ENCODE data around the gene CNKSR3. TPM values are rescaled to one million over a fixed set of nuclear protein-coding genes. Genes with fewer than 3 reads are reported as not detected.

The CNKSR3 gene
- total and polyA plus RNA-seq, 2 of the 8 experiments (the other 6 are each of a cell fraction or from before 2014, with no cell fraction given): 1.2 to 6.2 TPM

- TF ChIP-seq, protein P1, sequence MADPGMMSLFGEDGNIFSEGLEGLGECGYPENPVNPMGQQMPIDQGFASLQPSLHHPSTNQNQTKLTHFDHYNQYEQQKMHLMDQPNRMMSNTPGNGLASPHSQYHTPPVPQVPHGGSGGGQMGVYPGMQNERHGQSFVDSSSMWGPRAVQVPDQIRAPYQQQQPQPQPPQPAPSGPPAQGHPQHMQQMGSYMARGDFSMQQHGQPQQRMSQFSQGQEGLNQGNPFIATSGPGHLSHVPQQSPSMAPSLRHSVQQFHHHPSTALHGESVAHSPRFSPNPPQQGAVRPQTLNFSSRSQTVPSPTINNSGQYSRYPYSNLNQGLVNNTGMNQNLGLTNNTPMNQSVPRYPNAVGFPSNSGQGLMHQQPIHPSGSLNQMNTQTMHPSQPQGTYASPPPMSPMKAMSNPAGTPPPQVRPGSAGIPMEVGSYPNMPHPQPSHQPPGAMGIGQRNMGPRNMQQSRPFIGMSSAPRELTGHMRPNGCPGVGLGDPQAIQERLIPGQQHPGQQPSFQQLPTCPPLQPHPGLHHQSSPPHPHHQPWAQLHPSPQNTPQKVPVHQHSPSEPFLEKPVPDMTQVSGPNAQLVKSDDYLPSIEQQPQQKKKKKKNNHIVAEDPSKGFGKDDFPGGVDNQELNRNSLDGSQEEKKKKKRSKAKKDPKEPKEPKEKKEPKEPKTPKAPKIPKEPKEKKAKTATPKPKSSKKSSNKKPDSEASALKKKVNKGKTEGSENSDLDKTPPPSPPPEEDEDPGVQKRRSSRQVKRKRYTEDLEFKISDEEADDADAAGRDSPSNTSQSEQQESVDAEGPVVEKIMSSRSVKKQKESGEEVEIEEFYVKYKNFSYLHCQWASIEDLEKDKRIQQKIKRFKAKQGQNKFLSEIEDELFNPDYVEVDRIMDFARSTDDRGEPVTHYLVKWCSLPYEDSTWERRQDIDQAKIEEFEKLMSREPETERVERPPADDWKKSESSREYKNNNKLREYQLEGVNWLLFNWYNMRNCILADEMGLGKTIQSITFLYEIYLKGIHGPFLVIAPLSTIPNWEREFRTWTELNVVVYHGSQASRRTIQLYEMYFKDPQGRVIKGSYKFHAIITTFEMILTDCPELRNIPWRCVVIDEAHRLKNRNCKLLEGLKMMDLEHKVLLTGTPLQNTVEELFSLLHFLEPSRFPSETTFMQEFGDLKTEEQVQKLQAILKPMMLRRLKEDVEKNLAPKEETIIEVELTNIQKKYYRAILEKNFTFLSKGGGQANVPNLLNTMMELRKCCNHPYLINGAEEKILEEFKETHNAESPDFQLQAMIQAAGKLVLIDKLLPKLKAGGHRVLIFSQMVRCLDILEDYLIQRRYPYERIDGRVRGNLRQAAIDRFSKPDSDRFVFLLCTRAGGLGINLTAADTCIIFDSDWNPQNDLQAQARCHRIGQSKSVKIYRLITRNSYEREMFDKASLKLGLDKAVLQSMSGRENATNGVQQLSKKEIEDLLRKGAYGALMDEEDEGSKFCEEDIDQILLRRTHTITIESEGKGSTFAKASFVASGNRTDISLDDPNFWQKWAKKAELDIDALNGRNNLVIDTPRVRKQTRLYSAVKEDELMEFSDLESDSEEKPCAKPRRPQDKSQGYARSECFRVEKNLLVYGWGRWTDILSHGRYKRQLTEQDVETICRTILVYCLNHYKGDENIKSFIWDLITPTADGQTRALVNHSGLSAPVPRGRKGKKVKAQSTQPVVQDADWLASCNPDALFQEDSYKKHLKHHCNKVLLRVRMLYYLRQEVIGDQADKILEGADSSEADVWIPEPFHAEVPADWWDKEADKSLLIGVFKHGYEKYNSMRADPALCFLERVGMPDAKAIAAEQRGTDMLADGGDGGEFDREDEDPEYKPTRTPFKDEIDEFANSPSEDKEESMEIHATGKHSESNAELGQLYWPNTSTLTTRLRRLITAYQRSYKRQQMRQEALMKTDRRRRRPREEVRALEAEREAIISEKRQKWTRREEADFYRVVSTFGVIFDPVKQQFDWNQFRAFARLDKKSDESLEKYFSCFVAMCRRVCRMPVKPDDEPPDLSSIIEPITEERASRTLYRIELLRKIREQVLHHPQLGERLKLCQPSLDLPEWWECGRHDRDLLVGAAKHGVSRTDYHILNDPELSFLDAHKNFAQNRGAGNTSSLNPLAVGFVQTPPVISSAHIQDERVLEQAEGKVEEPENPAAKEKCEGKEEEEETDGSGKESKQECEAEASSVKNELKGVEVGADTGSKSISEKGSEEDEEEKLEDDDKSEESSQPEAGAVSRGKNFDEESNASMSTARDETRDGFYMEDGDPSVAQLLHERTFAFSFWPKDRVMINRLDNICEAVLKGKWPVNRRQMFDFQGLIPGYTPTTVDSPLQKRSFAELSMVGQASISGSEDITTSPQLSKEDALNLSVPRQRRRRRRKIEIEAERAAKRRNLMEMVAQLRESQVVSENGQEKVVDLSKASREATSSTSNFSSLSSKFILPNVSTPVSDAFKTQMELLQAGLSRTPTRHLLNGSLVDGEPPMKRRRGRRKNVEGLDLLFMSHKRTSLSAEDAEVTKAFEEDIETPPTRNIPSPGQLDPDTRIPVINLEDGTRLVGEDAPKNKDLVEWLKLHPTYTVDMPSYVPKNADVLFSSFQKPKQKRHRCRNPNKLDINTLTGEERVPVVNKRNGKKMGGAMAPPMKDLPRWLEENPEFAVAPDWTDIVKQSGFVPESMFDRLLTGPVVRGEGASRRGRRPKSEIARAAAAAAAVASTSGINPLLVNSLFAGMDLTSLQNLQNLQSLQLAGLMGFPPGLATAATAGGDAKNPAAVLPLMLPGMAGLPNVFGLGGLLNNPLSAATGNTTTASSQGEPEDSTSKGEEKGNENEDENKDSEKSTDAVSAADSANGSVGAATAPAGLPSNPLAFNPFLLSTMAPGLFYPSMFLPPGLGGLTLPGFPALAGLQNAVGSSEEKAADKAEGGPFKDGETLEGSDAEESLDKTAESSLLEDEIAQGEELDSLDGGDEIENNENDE (IDR thresholded peaks at IDR 0.05; ENCODE audit: insufficient replicate concordance, low read length): no peak
- no peak for TF ChIP-seq MAFK (IDR thresholded peaks at IDR 0.05; ENCODE audit: low read depth, low read length)
- TF ChIP-seq JUND (IDR thresholded peaks at IDR 0.05; ENCODE audit: low read length): no peak
- no peak for TF ChIP-seq RBBP5 (IDR thresholded peaks at IDR 0.05; ENCODE audit: borderline replicate concordance, low read depth, low read length)
- no peak for TF ChIP-seq RNF2 (IDR thresholded peaks at IDR 0.05; ENCODE audit: borderline replicate concordance, low read depth, low read length, missing control alignments, poor library complexity, severe bottlenecking)
- TF ChIP-seq, protein P2, sequence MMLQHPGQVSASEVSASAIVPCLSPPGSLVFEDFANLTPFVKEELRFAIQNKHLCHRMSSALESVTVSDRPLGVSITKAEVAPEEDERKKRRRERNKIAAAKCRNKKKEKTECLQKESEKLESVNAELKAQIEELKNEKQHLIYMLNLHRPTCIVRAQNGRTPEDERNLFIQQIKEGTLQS (IDR thresholded peaks at IDR 0.05; ENCODE audit: insufficient read depth, low read depth, low read length): no peak
Observed at GRCh38 chr6:154555073-154555677, 44.7 kb upstream of the CNKSR3 start (continued).
